Dermis blood vessel endothelial cell (primary cell): ENCODE measurements around the gene ADAMTS13. TPM values are rescaled to one million over a fixed set of nuclear protein-coding genes. Genes with fewer than 3 reads are reported as not detected.
"Not testable (repeated sequence)": the region's sequence is repeated elsewhere in the genome, so short reads cannot be mapped to it uniquely, and the experiment has no call there.

ENCODE experiments used
- DNase-seq: peaks from one replicate; pipeline ENCODE4 v3.0.0; 2010
- total RNA-seq: library from RNA; depleted of rRNA; stranded (reverse); fragments of >200 nt; gene quantifications from 2 replicates; pipeline ENCODE4 v1.2.3, GENCODE V29; 2014

Gene ADAMTS13
- total RNA-seq, result 0.84 and 1.0 TPM in 2 replicates

DNA sequence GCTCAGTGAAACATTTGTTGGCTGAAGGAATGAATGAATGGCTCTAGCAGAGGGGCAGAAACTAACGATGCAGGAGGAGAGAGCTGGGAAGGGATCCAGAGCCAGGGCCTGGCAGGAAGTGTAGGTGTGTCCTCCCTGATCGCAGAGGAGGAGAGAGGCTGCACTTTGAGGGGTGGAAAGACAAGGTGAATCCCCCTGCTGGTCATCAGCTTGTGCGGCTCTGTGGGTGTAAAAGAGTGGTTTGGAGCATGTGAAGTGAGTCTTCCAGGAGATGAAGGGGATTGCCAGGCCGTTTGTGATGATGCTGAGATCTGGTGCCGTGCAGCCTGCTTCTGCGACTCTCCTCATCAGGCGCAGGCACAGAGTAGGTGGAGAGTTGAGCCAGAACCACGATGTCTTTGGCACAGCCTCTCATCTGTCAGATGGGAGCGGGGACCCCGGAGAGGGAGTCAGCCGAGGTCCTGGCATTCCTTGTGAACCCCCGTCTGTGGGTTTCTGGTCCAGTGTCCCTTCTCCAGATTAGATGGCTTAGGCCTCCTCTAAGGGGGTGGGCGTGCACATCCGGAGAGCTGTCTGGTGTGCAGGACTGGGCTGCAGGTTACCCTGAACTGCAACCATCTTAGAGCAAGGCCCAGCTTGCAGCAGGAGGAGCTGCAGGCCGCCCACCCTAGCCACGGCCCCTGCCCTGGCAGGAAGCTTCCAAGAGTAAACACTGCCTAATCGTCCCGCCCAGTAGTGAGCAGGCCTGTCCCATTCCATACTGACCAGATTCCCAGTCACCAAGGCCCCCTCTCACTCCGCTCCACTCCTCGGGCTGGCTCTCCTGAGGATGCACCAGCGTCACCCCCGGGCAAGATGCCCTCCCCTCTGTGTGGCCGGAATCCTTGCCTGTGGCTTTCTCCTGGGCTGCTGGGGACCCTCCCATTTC, at the start of gene ADAMTS13:
TSS of gene ADAMTS13 (plus strand) at position 753 of the 928 bp plus-strand sequence. CDS start at position 830, 77 bp downstream.
- DNase-seq, result peak; percentile 13

DNA sequence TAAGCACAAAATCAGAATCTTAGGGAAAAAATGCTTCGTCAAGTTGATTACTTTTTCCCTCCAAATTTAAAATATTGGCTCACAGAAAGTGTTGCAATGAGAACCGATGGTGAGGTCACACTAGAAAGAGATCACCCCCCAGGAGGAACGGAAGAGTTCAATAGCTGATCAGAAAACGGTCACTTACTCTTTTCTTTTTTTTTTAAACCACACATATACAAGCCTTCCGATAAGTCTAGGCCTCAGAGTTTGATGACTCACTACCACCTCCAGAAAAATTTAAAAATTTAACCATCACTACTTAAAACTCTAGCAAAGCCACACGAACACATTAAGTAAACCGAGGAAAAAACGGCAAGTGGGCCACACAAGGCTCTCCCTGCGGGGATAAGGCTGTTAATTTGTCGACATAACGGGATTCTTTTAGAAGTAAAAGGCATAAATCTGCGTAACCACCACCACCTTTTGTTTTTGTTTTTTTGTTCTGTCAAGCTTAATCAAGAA, 47.5 kb upstream of the ADAMTS13 start:
- peak; percentile 44 for DNase-seq

DNA sequence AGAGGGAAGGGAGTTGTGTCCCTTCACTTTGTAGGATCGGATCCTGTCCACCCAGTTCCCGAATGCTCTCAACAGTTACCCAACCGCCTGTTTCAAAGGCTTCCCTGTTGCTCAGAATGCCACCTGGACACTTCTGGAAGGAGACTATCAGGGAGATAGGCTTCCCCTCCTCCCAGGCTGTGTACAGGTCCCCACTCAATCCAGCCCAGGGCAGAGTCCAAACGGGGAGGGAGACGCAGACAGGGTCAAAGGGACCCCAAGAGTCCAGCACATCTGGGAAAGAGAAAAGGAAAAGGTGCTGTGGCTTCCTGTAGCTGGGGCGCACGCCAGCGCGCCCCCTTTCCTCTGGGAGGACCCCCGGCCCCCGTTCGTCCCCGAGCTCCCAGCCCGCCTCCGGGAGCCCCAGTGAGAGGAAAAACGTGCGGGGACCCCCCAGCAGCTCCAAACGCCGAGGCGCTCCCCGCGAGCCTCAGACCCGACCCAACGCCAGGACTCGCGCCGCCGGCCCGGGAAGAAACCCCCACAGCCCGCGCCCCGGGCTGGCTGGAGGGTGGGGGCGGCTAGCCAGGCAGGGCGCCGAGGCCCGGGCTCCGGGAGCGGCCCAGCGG, 46.9 kb upstream of the ADAMTS13 start:
- peak; percentile 55 for DNase-seq

DNA sequence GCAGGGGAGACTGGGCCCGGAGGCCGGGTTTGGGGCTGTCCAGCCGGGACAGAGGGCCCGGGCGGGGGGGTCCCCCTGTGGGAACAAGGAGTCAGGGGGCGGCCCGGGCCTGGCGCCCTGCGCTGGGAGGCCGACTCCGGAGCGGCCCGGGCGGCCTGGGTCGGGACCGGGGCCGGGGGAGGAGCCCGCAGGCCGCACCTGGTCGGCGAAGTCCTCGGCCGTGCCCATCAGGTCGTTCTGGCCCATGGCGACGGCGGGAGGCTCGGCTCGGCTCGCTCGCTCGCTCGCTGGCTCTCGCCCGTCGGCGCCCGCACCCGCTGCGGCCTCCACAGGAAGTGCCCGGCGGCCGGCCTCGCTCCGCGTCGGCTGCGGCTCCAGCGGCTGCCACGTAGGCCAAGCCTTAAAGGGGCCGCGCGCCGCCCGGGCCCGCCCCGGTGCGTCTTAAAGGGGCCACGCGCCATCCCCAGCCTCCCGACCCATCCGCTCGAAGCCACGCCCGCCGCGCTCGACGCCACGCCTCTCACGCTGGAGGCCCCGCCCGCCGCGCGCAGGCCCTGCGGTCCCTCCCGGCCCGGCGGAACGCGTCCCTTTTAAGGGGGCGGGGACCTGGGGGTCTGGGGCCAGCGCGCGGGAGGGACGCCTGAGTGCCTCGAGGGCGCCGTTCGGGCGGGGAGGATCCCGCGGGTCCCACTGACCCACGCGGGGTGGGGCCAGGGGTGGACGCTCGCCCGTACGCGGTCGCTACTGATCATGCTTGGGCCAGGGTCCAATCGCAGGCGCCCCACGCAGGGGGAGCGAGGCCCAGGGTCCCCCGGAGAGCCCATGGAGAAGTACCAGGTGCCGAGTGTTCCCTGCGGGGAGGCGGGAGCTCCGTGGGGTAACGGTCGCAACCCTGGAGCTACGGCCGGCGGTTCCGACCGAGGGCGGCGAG, 46.2 kb upstream of the ADAMTS13 start, which contains the start of the genes STKLD1 and SURF4:
TSS of gene STKLD1 (plus strand) at position 643 of the 931 bp plus-strand sequence. CDS start at position 751, 108 bp downstream.
TSS of gene SURF4 (minus strand) at position 337 of the 931 bp plus-strand sequence. CDS start at position 246, 91 bp downstream.
- peak; percentile 98 for DNase-seq

DNA sequence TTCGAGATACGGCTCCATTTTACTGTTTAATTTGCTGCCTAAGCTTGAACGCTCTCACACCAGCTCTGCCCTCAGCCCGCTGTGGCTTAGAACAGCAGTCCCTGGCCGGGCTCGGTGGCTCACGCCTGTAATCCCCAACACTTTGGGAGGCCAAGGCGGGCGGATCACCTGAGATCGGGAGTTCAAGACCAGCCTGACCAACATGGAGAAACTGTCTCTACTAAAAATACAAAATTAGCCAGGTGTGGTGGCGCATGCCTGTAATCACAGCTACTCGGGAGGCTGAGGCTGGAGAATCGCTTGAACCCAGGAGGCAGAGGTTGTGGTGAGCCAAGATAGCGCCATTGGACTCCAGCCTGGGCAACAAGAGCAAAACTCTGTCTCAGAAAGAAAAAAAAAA, 44.9 kb upstream of the ADAMTS13 start:
- not testable (repeated sequence) for DNase-seq

DNA sequence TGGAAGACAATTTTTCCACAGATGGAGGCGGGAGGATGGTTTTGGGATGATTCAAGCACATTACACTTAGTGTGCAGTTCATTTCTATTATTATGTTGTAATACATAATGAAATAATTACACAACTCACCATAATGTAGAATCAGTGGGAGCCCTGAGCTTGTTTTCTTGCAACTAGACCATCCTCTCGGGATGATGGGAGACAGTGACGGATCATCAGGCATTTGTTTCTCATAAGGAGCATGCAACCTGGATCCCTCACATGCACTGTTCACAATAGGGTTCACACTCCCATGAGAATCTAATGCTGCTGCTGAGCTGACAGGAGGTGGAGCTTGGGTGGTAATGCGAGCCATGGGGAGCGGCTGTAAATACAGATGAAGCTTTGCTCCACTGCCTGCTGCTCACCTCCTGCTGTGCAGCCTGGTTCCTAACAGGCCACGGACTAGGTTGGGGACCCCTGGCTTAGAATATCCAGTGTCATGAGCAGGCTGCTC, 44.4 kb upstream of the ADAMTS13 start:
- no peak for DNase-seq

- peak; percentile 13 for DNase-seq
These were observed 43.7 kb upstream of the ADAMTS13 start for GRCh38 chr9:133378408-133378962.

GRCh38 chr9:133379153-133380086, 42.7 kb upstream of the ADAMTS13 start:
- peak; percentile 19 for DNase-seq

- DNase-seq, result no peak
These were observed 41.4 kb upstream of the ADAMTS13 start for GRCh38 chr9:133380734-133381133.

DNA sequence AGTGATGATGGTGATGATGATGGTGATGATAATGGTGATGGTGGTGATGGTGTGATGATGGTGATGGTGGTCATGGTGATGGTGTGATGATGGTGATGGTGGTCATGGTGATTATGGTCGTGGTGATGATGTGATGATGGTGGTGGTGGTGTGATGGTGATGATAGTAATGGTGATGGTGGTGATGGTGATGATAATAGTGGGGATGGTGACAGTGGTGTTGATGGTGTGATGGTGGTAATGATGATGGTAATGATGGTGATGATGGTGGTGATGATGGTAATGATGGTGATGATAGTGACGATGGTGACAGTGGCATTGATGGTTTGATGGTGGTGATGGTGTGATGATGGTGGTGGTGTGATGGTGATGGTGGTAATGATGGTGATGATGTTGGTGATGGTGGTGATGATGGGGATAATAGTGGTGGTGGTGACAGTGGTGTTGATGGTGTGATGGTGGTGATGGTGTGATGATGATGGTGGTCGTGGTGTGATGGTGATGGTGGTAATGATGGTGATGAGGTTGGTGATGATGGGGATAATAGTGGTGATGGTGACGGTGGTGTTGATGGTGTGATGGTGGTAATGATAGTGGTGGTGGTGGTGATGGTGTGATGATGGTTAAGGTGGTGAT, 39.5 kb upstream of the ADAMTS13 start:
- no peak for DNase-seq

DNA sequence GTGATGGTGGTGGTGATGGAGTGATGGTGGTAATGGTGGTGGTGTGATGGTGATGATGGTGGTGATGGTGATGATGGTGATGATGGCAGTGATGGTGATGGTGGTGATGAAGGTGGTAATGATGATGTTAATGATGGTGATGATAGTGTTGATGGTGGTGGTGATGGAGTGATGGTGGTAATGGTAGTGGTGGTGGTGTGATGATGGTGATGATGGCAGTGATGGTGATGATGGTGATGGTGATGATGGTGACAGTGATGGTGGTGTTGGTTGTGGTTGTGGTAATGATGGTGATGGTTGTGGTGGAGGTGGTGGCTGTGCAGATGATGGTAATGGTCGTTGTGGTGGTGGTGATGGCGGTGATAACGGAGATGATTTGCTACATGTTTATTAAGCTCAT, 38.7 kb upstream of the ADAMTS13 start:
- no peak for DNase-seq

DNA sequence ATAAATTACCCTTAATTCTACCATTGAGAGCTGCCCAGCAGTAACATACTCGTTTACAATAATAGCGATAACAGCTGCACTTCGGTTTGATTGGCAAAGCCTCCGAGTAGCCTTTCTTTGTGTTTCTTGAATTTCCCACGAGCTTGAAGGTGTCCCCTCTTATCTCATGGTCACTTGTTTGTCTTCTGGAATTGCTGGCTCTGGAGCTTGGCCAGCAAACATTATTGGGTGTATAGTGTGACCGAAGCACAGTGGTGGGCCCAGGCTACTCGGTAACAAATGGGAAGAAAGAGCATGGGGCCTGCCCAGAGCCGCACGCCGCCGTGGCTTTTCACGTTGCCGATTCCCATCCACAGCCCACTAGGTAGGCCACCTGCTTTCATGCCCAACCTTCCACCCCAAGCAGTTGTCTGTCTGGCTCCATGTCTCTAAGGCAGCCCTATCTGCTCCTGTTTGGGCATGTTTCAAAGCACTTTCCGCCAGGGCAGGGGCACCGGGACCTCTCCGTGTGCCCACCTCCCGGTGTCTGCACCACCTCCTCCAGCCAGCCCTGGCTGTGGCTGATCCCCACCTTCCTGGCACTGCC, 37.3 kb upstream of the ADAMTS13 start:
- no peak for DNase-seq

GRCh38 chr9:133385452-133385851, 36.7 kb upstream of the ADAMTS13 start:
- DNase-seq, result no peak

DNA sequence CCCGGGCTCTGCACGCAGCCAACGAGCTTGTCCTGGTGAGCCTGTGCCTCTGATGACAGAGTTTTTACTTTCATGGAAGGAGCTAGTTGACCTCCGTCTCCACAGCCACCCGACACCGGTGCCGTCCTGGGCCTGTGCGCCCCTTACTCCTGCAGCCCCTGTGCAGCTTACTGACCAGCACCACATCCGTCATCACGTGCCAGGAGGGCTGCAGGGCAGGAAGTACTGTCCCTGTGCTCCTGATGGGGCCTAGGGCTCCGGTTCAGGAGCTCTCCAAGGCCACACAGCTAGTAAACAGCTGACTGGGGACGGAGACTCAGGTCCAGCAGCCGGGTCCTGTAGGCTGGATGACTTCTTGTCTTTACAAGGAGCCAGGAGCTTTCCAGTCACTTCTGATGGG, 35.8 kb upstream of the ADAMTS13 start:
- no peak for DNase-seq

DNA sequence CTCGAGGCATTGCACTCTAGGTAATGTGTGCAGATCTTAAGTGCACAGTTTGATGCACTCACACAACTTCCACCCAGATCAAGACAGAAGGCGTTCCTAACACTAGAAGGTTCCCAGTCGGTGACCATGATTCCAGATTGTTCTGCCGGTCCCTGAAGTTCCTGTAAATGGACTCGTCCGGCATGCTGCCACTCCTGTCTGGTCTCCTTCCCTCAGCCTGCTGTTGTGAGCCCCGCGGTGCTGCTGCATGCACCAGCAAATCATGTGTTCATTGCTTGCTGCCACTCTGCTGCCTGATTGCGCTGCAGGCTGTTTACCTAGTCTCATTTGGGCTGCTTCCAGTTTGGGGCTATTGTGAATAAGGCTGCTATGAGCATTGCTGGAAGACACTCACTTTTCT, 34.5 kb upstream of the ADAMTS13 start:
- no peak for DNase-seq

DNA sequence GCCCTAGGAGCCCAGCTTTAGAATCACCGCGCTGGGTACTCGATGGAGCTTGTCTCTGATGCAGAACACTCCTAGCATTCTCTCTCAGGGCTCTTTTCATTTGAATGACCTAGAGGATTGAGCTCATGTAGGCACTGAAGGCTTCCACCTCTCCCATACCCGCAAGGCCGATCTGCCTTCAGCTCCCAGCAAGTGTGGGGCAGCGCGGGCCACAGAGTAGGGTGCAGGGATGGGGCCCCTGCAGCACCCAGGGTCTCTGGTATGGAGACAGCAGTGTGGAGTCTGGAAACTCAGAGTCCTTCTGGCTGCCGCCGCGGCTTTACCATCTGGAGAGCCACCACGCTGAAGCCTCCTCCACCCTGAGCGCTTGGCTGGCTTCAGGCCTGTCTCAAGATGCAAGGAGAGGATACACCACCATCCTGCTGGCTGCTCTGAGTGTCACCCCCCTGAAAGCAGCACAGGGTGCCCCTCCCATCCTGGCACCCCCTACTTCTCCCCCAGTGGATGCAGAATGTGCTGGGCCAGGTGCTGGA, 33.1 kb upstream of the ADAMTS13 start:
- DNase-seq, result no peak

GRCh38 chr9:133389562-133389961, 32.6 kb upstream of the ADAMTS13 start:
- DNase-seq, result no peak

GRCh38 chr9:133390713-133391112, 31.5 kb upstream of the ADAMTS13 start:
- DNase-seq, result no peak

DNA sequence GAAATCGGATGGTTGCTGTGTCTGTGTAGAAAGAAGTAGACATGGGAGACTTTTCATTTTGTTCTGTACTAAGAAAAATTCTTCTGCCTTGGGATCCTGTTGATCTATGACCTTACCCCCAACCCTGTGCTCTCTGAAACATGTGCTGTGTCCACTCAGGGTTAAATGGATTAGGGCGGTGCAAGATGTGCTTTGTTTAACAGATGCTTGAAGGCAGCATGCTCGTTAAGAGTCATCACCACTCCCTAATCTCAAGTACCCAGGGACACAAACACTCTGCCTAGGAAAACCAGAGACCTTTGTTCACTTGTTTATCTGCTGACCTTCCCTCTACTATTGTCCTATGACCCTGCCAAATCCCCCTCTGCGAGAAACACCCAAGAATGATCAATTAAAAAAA, 30.7 kb upstream of the ADAMTS13 start:
- not testable (repeated sequence) for DNase-seq
